Dermis blood vessel endothelial cell (primary cell): ENCODE results near the gene LYRM4. TPM values are rescaled to one million over a fixed set of nuclear protein-coding genes. Genes with fewer than 3 reads are reported as not detected.

Experiments used
- DNase-seq: peaks from one replicate; pipeline ENCODE4 v3.0.0; 2010
- total RNA-seq: library from RNA; depleted of rRNA; stranded (reverse); fragments of >200 nt; gene quantifications from 2 replicates; pipeline ENCODE4 v1.2.3, GENCODE V29; 2014

The LYRM4 gene
- total RNA-seq, 1 donor from 2014 or later = 18.5 TPM

- DNase-seq = peak; percentile 13
These were observed 144.3 kb downstream of the LYRM4 start for GRCh38 chr6:5116243-5116991.

- DNase-seq = no peak
These were observed 145.6 kb downstream of the LYRM4 start for GRCh38 chr6:5115168-5115567.

GRCh38 chr6:5113096-5113495, 147.7 kb downstream of the LYRM4 start:
- no peak for DNase-seq

- DNase-seq = no peak
These were observed 148.5 kb downstream of the LYRM4 start for GRCh38 chr6:5112066-5112799.

GRCh38 chr6:5111626-5112025, 149.1 kb downstream of the LYRM4 start:
- DNase-seq = no peak

GRCh38 chr6:5110246-5110645, 150.5 kb downstream of the LYRM4 start:
- no peak for DNase-seq

- no peak for DNase-seq
These were observed 151.3 kb downstream of the LYRM4 start for GRCh38 chr6:5109436-5109835.

- DNase-seq = no peak
These were observed 152.1 kb downstream of the LYRM4 start for GRCh38 chr6:5108536-5109150.

GRCh38 chr6:5108068-5108467, 152.7 kb downstream of the LYRM4 start:
- no peak for DNase-seq

GRCh38 chr6:5107341-5107740, 153.4 kb downstream of the LYRM4 start:
- no peak for DNase-seq

GRCh38 chr6:5105146-5105545, 155.6 kb downstream of the LYRM4 start:
- DNase-seq = no peak

GRCh38 chr6:5104667-5105066, 156.1 kb downstream of the LYRM4 start:
- DNase-seq = no peak

GRCh38 chr6:5103250-5103649, 157.5 kb downstream of the LYRM4 start:
- DNase-seq = no peak

GRCh38 chr6:5102267-5102970, 158.3 kb downstream of the LYRM4 start:
- peak; percentile 23 for DNase-seq

GRCh38 chr6:5100806-5101205, 159.9 kb downstream of the LYRM4 start:
- DNase-seq = no peak

- no peak for DNase-seq
These were observed 161.2 kb downstream of the LYRM4 start for GRCh38 chr6:5099537-5099936.

GRCh38 chr6:5098501-5099270, 162.1 kb downstream of the LYRM4 start:
- DNase-seq = no peak

- DNase-seq = no peak
These were observed 164.3 kb downstream of the LYRM4 start for GRCh38 chr6:5096482-5096881.

- no peak for DNase-seq
These were observed 165.5 kb downstream of the LYRM4 start for GRCh38 chr6:5095236-5095635.

GRCh38 chr6:5094327-5094726, 166.4 kb downstream of the LYRM4 start:
- DNase-seq = no peak

GRCh38 chr6:5093231-5094015, 167.3 kb downstream of the LYRM4 start:
- no peak for DNase-seq
